PFSK-1 (cell line): ENCODE results near the gene WDFY2.
A peak's percentile ranks its signal among the peaks of the same experiment; 100 is the strongest.

Experiments
- FOXP2 ChIP-seq: optimal IDR thresholded peaks from 2 replicates; pipeline ENCODE3; 2011; ENCODE audit warnings: borderline replicate concordance, control low read depth, inconsistent platforms; ENCODE audit not compliant: insufficient read depth; ENCODE audit errors: extremely low read length, extremely low read depth
- POLR2AphosphoS5 ChIP-seq: IDR thresholded peaks from 2 replicates; pipeline ENCODE4 v1.6.1; 2012; ENCODE audit warnings: low read depth, mild to moderate bottlenecking, control low read depth, low read length, moderate library complexity
- REST ChIP-seq, 2 experiments: IDR thresholded peaks; 2 replicates each; pipeline versions ENCODE4 v1.6.1 to v1.8.0; 2011 to 2012; ENCODE audit warnings: low read depth in 2 of 2, low read length in 2 of 2, control low read depth in 1 of 2, inconsistent platforms in 1 of 2, mild to moderate bottlenecking in 1 of 2, moderate library complexity in 1 of 2; ENCODE audit not compliant: insufficient read depth in 1 of 2
- SIN3A ChIP-seq: IDR thresholded peaks from 2 replicates; pipeline ENCODE4 v1.6.1; 2012; ENCODE audit warnings: mild to moderate bottlenecking, low read length, moderate library complexity, borderline replicate concordance; ENCODE audit not compliant: insufficient read depth
- TAF1 ChIP-seq: IDR thresholded peaks from 2 replicates; pipeline ENCODE4 v1.6.1; 2012; ENCODE audit warnings: low read length, control low read depth, borderline replicate concordance; ENCODE audit not compliant: insufficient read depth

The WDFY2 gene

GRCh38 chr13:51764184-51765141, 180.2 kb downstream of the WDFY2 start:
- TF ChIP-seq SIN3A (no peak), FOXP2 (peak; percentile 19)

- TF ChIP-seq POLR2AphosphoS5 (no peak), REST (IDR thresholded peaks at IDR 0.05; ENCODE audit: insufficient read depth in 1 of 2, low read depth in 2 of 2, low read length in 2 of 2) (no peak), FOXP2 (no peak), TAF1 (no peak), SIN3A (no peak)
Measured at GRCh38 chr13:51765142-51765515, 180.9 kb downstream of the WDFY2 start.

GRCh38 chr13:51767100-51767499, 182.8 kb downstream of the WDFY2 start:
- TF ChIP-seq REST (IDR thresholded peaks at IDR 0.05; ENCODE audit: insufficient read depth in 1 of 2, low read depth in 2 of 2, low read length in 2 of 2) (no peak), POLR2AphosphoS5 (no peak), TAF1 (no peak), SIN3A (no peak), FOXP2 (no peak)

- TF ChIP-seq SIN3A (no peak), POLR2AphosphoS5 (no peak), REST (IDR thresholded peaks at IDR 0.05; ENCODE audit: insufficient read depth in 1 of 2, low read depth in 2 of 2, low read length in 2 of 2) (no peak), FOXP2 (no peak), TAF1 (no peak)
Measured at GRCh38 chr13:51768378-51768921, 184.2 kb downstream of the WDFY2 start.

GRCh38 chr13:51768976-51769375, 184.7 kb downstream of the WDFY2 start:
- TF ChIP-seq FOXP2: no peak
- TF ChIP-seq TAF1: no peak
- TF ChIP-seq POLR2AphosphoS5: no peak
- no peak for TF ChIP-seq REST (IDR thresholded peaks at IDR 0.05; ENCODE audit: insufficient read depth in 1 of 2, low read depth in 2 of 2, low read length in 2 of 2)
- no peak for TF ChIP-seq SIN3A
